Thyroid gland (tissue), 4 donors: Measurements from ENCODE around the gene GCNT1.

Experiments used
- POLR2A ChIP-seq, 2 donors: fragments of 450-650 bp; IDR thresholded peaks; one replicate each; pipeline ENCODE4 v1.6.1; 2017; ENCODE audit warnings: antibody characterized with exemption in 2 of 2, mild to moderate bottlenecking in 2 of 2, moderate library complexity in 1 of 2
- TF ChIP-seq, protein P1 (sequence below), 6 experiments: fragments of 200-600 bp in 3 of 6; fragments of 450-650 bp in 3 of 6; sonication (generic) in 3 of 6; IDR thresholded peaks; one replicate each; pipeline ENCODE4 v1.5.1; 2016 to 2019; ENCODE audit warnings: antibody characterized with exemption in 6 of 6, mild to moderate bottlenecking in 2 of 6, inconsistent platforms in 1 of 6, moderate library complexity in 1 of 6

DNA sequence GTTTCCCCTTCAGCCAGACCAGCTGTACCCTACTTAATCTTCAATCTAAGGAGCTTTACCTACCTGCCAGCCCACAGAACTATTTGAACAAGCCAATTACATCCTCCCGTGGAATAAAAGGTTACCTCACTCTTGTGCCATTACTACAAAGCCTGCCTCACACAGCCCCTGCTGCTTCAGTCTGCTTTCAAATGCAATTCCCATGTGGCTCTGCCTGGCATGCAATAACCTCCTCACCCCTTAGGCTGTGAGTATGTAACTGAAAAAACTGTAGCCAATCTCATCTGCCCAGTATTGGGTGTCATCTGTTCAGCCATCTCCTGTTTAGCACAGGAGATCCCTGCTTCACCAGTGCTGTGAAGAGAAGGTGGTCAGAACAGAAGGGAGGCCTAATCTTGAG, 6.1 kb upstream of the GCNT1 start:
- TF ChIP-seq, protein P1, sequence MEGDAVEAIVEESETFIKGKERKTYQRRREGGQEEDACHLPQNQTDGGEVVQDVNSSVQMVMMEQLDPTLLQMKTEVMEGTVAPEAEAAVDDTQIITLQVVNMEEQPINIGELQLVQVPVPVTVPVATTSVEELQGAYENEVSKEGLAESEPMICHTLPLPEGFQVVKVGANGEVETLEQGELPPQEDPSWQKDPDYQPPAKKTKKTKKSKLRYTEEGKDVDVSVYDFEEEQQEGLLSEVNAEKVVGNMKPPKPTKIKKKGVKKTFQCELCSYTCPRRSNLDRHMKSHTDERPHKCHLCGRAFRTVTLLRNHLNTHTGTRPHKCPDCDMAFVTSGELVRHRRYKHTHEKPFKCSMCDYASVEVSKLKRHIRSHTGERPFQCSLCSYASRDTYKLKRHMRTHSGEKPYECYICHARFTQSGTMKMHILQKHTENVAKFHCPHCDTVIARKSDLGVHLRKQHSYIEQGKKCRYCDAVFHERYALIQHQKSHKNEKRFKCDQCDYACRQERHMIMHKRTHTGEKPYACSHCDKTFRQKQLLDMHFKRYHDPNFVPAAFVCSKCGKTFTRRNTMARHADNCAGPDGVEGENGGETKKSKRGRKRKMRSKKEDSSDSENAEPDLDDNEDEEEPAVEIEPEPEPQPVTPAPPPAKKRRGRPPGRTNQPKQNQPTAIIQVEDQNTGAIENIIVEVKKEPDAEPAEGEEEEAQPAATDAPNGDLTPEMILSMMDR (IDR thresholded peaks at IDR 0.05): no peak
- no peak for TF ChIP-seq POLR2A (IDR thresholded peaks at IDR 0.05)
